NCI-H1092 treated with DMSO at 0.1 percent for 48 hours (cell line): ENCODE results near the gene IFI16.
"Not testable (repeated sequence)": the region's sequence is repeated elsewhere in the genome, so short reads cannot be mapped to it uniquely, and the experiment has no call there.

ENCODE experiments used
- DNase-seq: peaks from one replicate; lab custom pipeline; 2025; lab: John Stamatoyannopoulos, UW

The IFI16 gene

DNA sequence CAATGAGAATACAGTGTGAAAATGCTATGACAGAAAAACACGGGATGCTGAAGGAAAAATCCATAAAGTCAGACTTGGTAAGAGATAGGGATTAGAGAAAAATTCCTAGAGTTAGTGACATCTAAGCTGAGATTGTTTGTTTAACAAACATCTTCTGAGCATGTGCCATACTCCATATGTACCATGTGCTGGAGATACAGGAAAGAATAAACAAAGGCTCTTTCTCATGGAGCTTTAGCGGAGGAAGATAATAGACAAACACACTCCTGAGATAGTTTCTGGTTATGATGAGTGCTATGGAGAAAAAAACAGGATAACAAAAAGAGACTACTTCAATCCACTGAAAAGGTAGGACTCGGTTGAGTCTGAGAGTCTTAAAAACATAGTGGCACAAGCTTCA lies 88.9 kb downstream of the IFI16 start:
- no peak for DNase-seq

DNA sequence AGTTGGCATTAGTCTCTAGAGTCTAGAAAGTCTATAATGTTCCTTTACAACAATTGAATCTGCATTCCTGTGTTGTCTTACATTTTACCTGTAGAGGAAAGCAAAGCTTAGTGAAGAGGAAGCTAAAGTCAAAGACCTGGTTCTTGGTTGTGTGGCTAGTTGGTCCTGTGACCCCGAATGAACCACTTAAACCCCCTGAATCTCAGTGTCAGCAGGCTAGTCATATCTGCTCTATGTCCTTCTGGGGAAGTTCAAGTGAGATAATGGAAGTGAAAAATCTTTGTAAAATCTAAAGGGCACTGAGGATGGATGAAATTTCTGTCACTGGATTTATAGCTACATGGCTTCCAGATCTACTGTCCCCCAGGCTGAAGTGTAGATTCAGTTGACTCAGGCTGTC lies 90.9 kb downstream of the IFI16 start:
- DNase-seq, result no peak

DNA sequence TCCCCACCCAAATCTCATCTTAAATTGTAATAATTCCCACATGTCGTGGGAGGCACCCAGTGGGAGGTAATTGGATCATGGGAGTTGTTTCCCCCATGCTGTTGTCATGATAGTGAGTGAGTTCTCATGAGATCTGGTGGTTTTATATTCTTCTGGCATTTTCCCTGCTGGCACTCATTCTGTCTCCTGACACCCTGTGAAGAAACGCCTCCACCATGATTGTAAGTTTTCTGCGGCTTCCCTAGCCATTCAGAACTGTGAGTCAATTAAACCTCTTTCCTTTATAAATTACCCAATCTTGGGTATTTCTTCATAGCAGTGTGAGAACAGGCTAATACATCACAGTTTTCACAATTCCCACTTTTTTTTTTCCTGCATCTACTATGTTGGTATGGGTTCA lies 93.3 kb downstream of the IFI16 start:
- DNase-seq, result not testable (repeated sequence)
